Suprapubic skin (tissue), 4 donors: Measurements from ENCODE around the gene TBATA.

Source experiments
- CTCF ChIP-seq, 2 donors: fragments of 200-600 bp in 1 of 2; fragments of 450-650 bp in 1 of 2; sonication (generic) in 1 of 2; IDR thresholded peaks; one replicate each; pipeline ENCODE4 v1.5.1; 2016 to 2019; ENCODE audit warnings: antibody characterized with exemption in 2 of 2, mild to moderate bottlenecking in 1 of 2, moderate library complexity in 1 of 2
- EP300 ChIP-seq: sonication (generic); formaldehyde crosslinking; IDR thresholded peaks from one replicate; pipeline ENCODE4 v1.6.1; 2017; ENCODE audit warnings: antibody characterized with exemption
- POLR2AphosphoS5 ChIP-seq, 3 donors: sonication (generic); formaldehyde crosslinking; IDR thresholded peaks; one replicate each; pipeline ENCODE4 v1.6.1; 2017; ENCODE audit warnings: antibody characterized with exemption in 3 of 3

- TF ChIP-seq CTCF (IDR thresholded peaks at IDR 0.05) (no peak), POLR2AphosphoS5 (IDR thresholded peaks at IDR 0.05) (no peak), EP300 (no peak)
Observed at GRCh38 chr10:70772627-70773026, 12.6 kb downstream of the TBATA start.
